ENCODE results near the gene LY6G6F. TPM values are rescaled to one million over a fixed set of nuclear protein-coding genes. Genes with fewer than 3 reads are reported as not detected.

Gene LY6G6F
- total RNA-seq, 2 experiments from 2014 or later = not detected

DNA sequence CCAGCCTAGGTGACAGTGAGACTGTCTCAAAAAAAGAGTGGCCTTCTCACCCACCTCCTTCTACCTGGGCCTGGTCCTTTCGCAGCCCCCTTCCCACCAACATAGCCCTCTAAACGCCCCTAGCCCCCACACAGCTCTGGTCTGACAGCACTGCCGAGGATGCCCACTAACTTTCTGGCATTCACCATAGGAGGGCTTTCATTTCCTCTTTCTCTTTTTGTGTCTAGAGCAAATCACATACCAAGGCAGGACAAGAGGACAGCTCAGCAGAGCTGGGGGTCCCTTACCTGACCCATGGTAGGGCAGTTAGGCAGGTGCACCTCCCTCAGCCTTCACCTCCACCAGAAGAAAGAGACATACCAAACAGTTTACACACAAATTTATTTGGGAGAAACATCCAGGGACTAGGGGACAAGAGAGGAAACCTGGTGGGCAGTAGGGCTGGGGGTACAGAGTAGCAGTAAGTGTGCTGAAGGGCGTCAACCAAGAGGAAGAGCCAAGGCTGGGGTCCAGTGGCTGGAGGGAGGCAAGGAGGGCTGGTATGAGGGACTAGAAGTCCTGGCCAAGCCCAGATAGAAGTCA is 30.3 kb upstream of the LY6G6F start:
- ATAC-seq (ENCODE audit: poor library complexity) (no peak), DNase-seq (no peak)
- Mint-ChIP-seq H3K4me1 (ENCODE audit: low read depth) (peaks cover 16% of the 10 kb centered on the region), H3K27ac (no peak overlapping the region), H3K27me3 (no peaks in the 10 kb centered on the region), H3K4me3 (no peak overlapping the region), H3K36me3 (ENCODE audit: low read depth) (peaks cover 37% of the 10 kb centered on the region), H3K9me3 (no peaks in the 10 kb centered on the region)
- H3K27ac ChIP-seq (ENCODE audit: low read depth in 1 of 2, low read length in 2 of 2) = no peak overlapping the region
- POLR2A ChIA-PET = no interaction called here
- H3K4me1 ChIP-seq (ENCODE audit: insufficient read depth, low read length) = peaks cover 15% of the 10 kb centered on the region
- CTCF ChIA-PET = no interaction called here
- TF ChIP-seq, protein P1, sequence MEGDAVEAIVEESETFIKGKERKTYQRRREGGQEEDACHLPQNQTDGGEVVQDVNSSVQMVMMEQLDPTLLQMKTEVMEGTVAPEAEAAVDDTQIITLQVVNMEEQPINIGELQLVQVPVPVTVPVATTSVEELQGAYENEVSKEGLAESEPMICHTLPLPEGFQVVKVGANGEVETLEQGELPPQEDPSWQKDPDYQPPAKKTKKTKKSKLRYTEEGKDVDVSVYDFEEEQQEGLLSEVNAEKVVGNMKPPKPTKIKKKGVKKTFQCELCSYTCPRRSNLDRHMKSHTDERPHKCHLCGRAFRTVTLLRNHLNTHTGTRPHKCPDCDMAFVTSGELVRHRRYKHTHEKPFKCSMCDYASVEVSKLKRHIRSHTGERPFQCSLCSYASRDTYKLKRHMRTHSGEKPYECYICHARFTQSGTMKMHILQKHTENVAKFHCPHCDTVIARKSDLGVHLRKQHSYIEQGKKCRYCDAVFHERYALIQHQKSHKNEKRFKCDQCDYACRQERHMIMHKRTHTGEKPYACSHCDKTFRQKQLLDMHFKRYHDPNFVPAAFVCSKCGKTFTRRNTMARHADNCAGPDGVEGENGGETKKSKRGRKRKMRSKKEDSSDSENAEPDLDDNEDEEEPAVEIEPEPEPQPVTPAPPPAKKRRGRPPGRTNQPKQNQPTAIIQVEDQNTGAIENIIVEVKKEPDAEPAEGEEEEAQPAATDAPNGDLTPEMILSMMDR (IDR thresholded peaks at IDR 0.05) = no peak
- intact Hi-C loops (cut with DNase I, micrococcal nuclease) = no loop called here
- H3K4me3 ChIP-seq (ENCODE audit: low read length) = no peak overlapping the region
- no peaks in the 10 kb centered on the region for H3K27me3 ChIP-seq (ENCODE audit: control insufficient read depth in 1 of 2, insufficient read depth in 2 of 2, low read length in 2 of 2)
- H3K36me3 ChIP-seq (ENCODE audit: insufficient read depth, low read length) = peaks cover 19% of the 10 kb centered on the region
- H3K9me3 ChIP-seq (ENCODE audit: control insufficient read depth in 1 of 2, insufficient read depth in 1 of 2, low read length in 2 of 2) = no peaks in the 10 kb centered on the region

DNA sequence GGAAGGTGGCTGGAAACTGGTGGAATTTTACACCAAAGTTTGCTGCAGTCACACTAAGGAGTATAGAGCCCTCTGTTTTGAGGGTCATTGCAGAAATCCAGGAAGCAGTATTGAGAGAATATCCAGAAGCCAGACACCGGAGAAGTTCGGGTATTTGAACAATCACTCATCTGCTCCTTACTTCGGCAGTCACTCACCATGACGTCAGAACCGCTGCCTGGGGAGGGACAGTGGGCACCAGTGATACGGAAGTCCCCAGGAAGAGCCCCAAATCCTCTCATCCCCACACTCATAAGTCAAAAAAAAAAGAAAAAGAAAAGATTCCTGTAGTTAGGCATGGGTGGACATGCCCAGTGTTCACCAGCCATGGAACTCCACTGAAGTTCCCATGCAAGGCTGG is 29.8 kb upstream of the LY6G6F start:
- Mint-ChIP-seq H3K4me1 (ENCODE audit: low read depth) (peaks cover 19% of the 10 kb centered on the region), H3K9me3 (no peaks in the 10 kb centered on the region), H3K27ac (no peak overlapping the region), H3K36me3 (ENCODE audit: low read depth) (peaks cover 32% of the 10 kb centered on the region), H3K27me3 (no peaks in the 10 kb centered on the region), H3K4me3 (no peak overlapping the region)
- POLR2A ChIA-PET = no interaction called here
- H3K36me3 ChIP-seq (ENCODE audit: insufficient read depth, low read length) = peaks cover 14% of the 10 kb centered on the region
- peaks cover 19% of the 10 kb centered on the region for H3K4me1 ChIP-seq (ENCODE audit: insufficient read depth, low read length)
- H3K27me3 ChIP-seq (ENCODE audit: control insufficient read depth in 1 of 2, insufficient read depth in 2 of 2, low read length in 2 of 2) = no peaks in the 10 kb centered on the region
- CTCF ChIA-PET = no interaction called here
- intact Hi-C loops (cut with DNase I, micrococcal nuclease) = no loop called here
- TF ChIP-seq, protein P1 (IDR thresholded peaks at IDR 0.05) = no peak
- no peak for ATAC-seq (ENCODE audit: poor library complexity)
- H3K9me3 ChIP-seq (ENCODE audit: control insufficient read depth in 1 of 2, insufficient read depth in 1 of 2, low read length in 2 of 2) = no peaks in the 10 kb centered on the region
- H3K4me3 ChIP-seq (ENCODE audit: low read length) = no peak overlapping the region
- H3K27ac ChIP-seq (ENCODE audit: low read depth in 1 of 2, low read length in 2 of 2) = no peak overlapping the region
- no peak for DNase-seq

DNA sequence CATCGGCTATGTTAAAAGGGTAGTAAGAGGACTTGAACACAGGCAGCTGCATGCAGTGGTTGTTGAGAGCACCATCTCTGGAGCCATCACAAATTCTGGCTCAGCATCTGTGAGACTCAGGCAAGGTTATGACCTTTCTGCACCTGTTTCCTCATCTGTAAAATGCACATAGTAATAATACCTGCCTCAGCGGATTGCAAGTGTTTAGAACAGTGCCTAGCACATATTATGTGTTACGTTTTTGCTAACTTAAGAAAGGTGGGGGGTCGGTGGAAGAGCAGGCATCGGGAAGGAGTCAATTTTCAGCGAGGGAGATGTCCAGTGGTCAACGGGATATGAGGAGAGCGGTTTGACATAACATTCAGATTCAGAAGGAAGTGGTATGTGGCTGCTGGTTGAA is 28.7 kb upstream of the LY6G6F start:
- CTCF ChIA-PET = interaction anchor here (0.8 kb wide), 1 partner anchor 92 kb away, joined by 3 read pairs; no protein-coding TSS in a partner anchor
- intact Hi-C loops (cut with DNase I, micrococcal nuclease) = no loop called here
- POLR2A ChIA-PET = interaction anchor here (1.7 kb wide), 1 partner anchor 13 kb away, joined by 5 read pairs; the partner anchor contains the start of gene GPANK1

More for the DNA sequence above, 28.7 kb upstream of the LY6G6F start:
- Mint-ChIP-seq H3K9me3 (no peaks in the 10 kb centered on the region), H3K36me3 (ENCODE audit: low read depth) (peaks cover 22% of the 10 kb centered on the region), H3K4me1 (ENCODE audit: low read depth) (peaks cover 19% of the 10 kb centered on the region), H3K27ac (no peak overlapping the region), H3K4me3 (peak overlapping the region; percentile 49), H3K27me3 (no peaks in the 10 kb centered on the region)
- DNase-seq (no peak), ATAC-seq (ENCODE audit: poor library complexity) (no peak)
- Histone ChIP-seq H3K4me1 (ENCODE audit: insufficient read depth, low read length) (peaks cover 21% of the 10 kb centered on the region), H3K27me3 (ENCODE audit: control insufficient read depth in 1 of 2, insufficient read depth in 2 of 2, low read length in 2 of 2) (no peaks in the 10 kb centered on the region), H3K9me3 (ENCODE audit: control insufficient read depth in 1 of 2, insufficient read depth in 1 of 2, low read length in 2 of 2) (no peaks in the 10 kb centered on the region), H3K36me3 (ENCODE audit: insufficient read depth, low read length) (peaks cover 4% of the 10 kb centered on the region), H3K27ac (ENCODE audit: low read depth in 1 of 2, low read length in 2 of 2) (no peak overlapping the region), H3K4me3 (ENCODE audit: low read length) (no peak overlapping the region)
- TF ChIP-seq, protein P1 (IDR thresholded peaks at IDR 0.05) = no peak

Data from CD4-positive, alpha-beta T cell (primary cell).